Measurements from ENCODE around the gene TEX47.

The TEX47 gene

DNA sequence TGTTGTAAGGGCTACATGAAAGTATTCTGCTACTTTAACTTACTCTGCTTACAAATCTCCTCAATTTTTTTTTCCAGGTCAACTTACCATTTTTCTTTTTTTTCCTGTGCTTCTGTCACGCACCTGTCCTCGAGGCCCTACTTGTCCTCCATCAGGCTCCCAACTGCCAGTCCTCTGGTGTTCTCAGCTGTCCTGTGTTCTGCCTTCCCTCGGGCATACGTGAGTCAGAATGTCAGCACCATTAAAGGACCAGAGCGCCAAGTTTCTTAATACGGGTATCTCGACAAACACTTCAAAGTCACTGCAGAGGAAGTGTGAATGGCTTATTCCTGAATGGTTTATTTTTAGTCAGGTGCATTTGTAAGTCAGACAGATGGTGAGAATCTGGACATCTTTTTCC is at the start of gene TEX47:
Gene TEX47, minus strand, starts transcription at position 185 of the 400 bp plus-strand sequence. CDS start 795 bp downstream, outside the sequence.
- DNase-seq (ENCODE audit: low spot score), result no peak

GRCh38 chr7:88845091-88845490 is 49.6 kb upstream of the TEX47 start:
- DNase-seq (ENCODE audit: low spot score), result no peak

GRCh38 chr7:88842201-88842600 is 46.7 kb upstream of the TEX47 start:
- DNase-seq (ENCODE audit: low spot score), result no peak

DNA sequence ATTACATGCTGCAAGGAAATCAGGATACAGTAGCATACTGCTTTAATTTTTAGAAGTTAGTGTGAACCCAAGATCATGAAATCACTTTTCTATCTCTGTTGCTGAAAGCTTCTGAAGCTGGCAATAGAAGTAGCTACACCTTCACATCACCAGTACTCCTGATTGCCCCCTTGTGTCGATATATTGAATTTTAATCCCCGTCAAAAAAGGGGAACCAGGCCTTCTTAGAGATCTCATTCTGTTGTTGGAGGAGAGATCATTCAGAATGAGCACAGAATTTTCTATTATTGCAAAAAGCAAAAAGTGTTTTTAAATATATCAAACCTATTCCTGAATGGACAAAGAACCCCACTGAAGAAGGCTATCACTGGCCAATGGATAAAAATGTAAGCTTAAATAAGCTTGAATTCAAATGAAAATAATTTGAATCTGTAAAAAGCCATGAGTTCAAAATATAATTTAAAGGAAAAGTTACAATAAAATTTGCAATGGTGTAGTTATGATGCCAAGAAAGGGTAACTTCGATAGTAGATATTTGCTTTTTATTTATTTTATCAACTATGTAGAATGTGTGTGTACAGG is 39.7 kb upstream of the TEX47 start:
- DNase-seq (ENCODE audit: low spot score), result peak; percentile 24

DNA sequence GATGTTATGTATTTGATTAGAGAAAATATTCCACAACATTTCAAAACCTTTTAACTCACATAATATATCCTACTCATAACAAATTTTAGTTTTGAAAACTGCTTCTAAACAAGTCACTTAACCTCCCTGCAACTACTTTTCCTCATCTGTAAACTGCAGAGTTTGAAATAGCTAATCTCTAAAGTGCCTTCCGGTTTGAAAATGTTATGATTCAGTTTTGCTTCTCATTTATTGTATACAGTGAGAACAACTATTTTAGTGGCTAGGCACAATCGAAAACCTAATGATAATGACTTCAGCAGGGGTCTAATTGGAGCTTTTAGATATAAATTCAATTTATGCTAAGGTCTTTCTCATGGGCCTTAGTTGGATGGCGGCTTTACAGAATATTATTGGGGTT is 30.7 kb upstream of the TEX47 start:
- no peak for DNase-seq (ENCODE audit: low spot score)

DNA sequence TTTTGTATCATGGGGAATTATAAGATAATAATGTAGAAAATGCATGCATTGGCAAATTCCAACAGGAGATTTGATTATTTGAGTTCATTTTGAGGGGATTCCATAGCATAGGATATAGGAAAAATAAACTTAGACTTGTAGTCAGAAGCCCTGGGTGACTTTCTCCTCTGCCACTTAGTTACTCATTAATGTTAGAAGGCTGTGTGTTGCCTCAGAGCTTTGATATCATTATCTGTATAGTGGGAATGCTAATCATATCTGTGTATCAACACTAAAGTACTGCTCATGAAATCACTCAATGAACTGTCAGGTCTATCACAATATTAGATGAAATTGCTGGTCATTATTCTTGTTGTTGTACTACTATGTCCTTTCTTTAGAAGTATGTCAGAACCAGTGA is 23.0 kb upstream of the TEX47 start:
- no peak for DNase-seq (ENCODE audit: low spot score)

DNA sequence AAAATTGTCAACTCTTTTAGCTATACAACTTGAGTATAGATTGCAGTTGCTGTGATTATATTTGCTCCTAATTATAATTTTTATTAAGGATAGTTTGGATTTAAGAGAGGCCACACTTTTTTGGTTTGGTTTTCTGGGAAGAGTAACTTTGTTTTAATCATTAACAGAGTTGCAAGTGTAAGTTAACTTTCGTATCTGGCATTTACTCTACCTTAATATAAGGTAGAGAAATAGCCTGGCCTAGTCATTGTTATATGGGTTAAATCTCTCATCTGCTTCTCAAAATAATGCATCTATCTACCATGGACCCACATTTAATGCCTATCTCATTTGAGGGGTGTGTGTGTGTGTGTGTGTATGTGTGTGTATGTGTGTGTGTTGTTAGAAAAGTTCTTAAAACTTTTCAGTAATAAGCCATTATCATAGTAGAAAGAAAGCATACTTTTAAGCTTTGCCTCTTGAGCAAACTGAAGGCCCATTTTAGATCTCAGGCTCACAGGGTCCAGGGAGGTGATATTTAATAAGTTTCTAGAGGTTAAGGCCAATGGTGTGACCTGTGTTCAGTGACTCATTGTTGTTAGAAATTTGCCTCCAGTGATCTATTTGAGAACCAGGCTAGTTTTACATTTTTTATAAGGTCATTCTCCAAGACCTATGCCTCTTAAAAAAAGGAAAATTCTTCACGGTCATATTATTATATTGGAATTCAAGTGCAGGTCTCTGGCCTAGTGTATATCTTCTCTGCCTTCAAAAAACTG is 10.9 kb upstream of the TEX47 start:
- DNase-seq (ENCODE audit: low spot score), result no peak

- DNase-seq (ENCODE audit: low spot score), result no peak
Observed at GRCh38 chr7:88801046-88801445, 5.5 kb upstream of the TEX47 start.

GRCh38 chr7:88792361-88792760 is 3.2 kb downstream of the TEX47 start:
- no peak for DNase-seq (ENCODE audit: low spot score)

DNA sequence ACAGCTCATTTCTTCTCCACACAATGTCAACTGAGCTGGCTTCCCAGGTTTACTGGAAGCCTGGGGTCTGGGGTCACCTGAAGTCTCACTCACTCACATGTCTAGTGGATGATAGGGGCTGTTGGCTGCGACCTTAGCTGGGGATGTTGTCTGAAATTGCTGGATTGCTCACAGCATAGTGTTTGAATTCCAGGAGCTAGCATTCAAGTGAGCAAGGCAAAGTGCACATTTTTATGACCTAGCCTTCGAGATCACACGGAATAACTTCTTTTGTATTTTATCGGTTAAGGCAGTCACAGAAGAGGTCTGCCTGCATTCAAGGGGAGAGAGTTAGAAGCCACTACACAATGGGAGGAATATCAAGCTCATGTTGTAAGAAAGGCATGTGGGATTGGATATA is 3.6 kb downstream of the TEX47 start:
- no peak for DNase-seq (ENCODE audit: low spot score)

- DNase-seq (ENCODE audit: low spot score), result peak; percentile 6
Observed at GRCh38 chr7:88789480-88790064, 6.0 kb downstream of the TEX47 start.

- no peak for DNase-seq (ENCODE audit: low spot score)
Observed at GRCh38 chr7:88787777-88788176, 7.8 kb downstream of the TEX47 start.

- no peak for DNase-seq (ENCODE audit: low spot score)
Observed at GRCh38 chr7:88775838-88776237, 19.7 kb downstream of the TEX47 start.

DNA sequence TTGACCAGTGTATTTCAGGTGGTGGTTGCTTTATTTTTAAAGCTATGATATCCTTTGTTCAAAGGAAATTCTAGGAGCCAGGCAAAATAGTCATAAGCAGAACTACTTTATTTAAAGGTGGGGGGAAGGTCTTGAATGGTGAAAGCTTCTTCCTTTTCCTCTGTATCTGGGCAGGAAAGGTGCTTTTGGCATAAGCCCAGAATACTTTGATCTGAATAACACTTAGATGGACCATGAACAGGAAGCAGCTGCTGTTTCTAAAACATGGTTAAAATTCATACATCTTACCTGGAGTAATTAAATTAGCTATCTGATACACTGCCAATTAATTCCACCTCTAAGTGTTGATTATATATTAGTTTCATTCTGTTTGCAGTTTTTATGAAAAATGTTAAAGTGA is 22.8 kb downstream of the TEX47 start:
- no peak for DNase-seq (ENCODE audit: low spot score)

GRCh38 chr7:88771417-88771816 is 24.1 kb downstream of the TEX47 start:
- no peak for DNase-seq (ENCODE audit: low spot score)

GRCh38 chr7:88761779-88762178 is 33.8 kb downstream of the TEX47 start:
- DNase-seq (ENCODE audit: low spot score), result no peak

DNA sequence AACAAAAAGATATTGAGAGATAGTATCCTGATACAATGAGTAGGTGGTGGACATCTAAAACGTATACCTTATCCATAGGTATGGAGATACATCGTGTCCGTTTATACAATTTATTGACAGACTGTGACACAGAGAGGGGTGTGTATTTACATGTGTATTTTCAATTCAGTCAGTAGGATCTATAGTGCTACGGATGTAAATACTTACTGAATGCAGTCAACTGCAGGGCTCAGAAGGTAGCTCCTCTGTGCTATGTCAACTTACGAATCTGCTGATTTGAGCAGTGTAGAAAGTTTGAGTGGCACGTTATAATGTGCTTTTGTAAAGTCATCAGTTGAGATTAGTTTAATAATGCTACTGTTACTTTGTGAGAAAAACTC is 35.4 kb downstream of the TEX47 start:
- no peak for DNase-seq (ENCODE audit: low spot score)

GRCh38 chr7:88759230-88760135 is 36.1 kb downstream of the TEX47 start, which contains the start of gene ZNF804B:
ZNF804B (plus strand) TSS chr7:88759700; CDS start chr7:88759977, 277 bp downstream.
- no peak for DNase-seq (ENCODE audit: low spot score)

GRCh38 chr7:88758381-88759229 is 36.9 kb downstream of the TEX47 start:
- DNase-seq (ENCODE audit: low spot score), result no peak

GRCh38 chr7:88757371-88757770 is 38.2 kb downstream of the TEX47 start:
- DNase-seq (ENCODE audit: low spot score), result no peak

GRCh38 chr7:88756802-88757201 is 38.7 kb downstream of the TEX47 start:
- DNase-seq (ENCODE audit: low spot score), result no peak

All from activated CD4-positive, alpha-beta T cell treated with anti-CD3 and anti-CD28 coated beads, Interleukin-2, Interleukin-4, amounts not matched to agents 100 ng/mL and 50 ng/mL, durations not matched to agents 16 hours and 8 hours (primary cell).